ENCODE measurements around the gene GTF3C5. TPM values are rescaled to one million over a fixed set of nuclear protein-coding genes. Genes with fewer than 3 reads are reported as not detected.

The GTF3C5 gene
- polyA plus RNA-seq, 1 of the 3 experiments (the other 2 are of a cell fraction), result 57.3 TPM

- WGBS (ENCODE audit: low lambda C conversion rate), result 94% methylated on average over 6 of the region's 6 CpGs
- Histone ChIP-seq H3K79me2 (ENCODE audit: insufficient read depth) (peaks cover 30% of the 10 kb centered on the region), H3F3A (replicated peaks; ENCODE audit: insufficient read depth) (peaks cover 1% of the 10 kb centered on the region), H3K4me3 (ENCODE audit: low read depth in 2 of 2, low read length in 1 of 2) (no peak overlapping the region), H3K4me2 (no peak overlapping the region), H3K36me3 (replicated peaks in 1 of 2; ENCODE audit: control insufficient read depth in 1 of 2, insufficient read depth in 2 of 2, low read length in 1 of 2) (peaks cover 26 to 54% of the 10 kb centered on the region in 2 experiments), H3K9ac (no peak overlapping the region), H3K9me2 (no peaks in the 10 kb centered on the region), H3K27ac (ENCODE audit: low read depth in 2 of 2, low read length in 1 of 2) (no peak overlapping the region), H3K27me3 (ENCODE audit: insufficient read depth) (no peaks in the 10 kb centered on the region), H3K4me1 (ENCODE audit: control insufficient read depth in 1 of 2, insufficient read depth in 2 of 2, low read depth in 1 of 2, low read length in 1 of 2) (no peaks in the 10 kb centered on the region), H4K20me1 (ENCODE audit: insufficient read depth) (peaks cover 26% of the 10 kb centered on the region), H2AFZ (ENCODE audit: low read depth) (no peak overlapping the region), H3K9me3 (no peaks in the 10 kb centered on the region)
- DNase-seq, result no peak
- TF ChIP-seq USF1 (IDR thresholded peaks at IDR 0.05; ENCODE audit: borderline replicate concordance, low read depth), result no peak
- TF ChIP-seq GABPA (IDR thresholded peaks at IDR 0.05; ENCODE audit: low read depth), result no peak
- no peak for TF ChIP-seq CTCF (IDR thresholded peaks at IDR 0.05)
- no peak for TF ChIP-seq USF2 (IDR thresholded peaks at IDR 0.05; ENCODE audit: borderline replicate concordance, low read depth, low read length)
- TF ChIP-seq TCF12 (IDR thresholded peaks at IDR 0.05), result no peak
- no peak for TF ChIP-seq CHD2 (IDR thresholded peaks at IDR 0.05; ENCODE audit: low read length, partially characterized antibody)
- no peak for TF ChIP-seq POLR2AphosphoS5 (IDR thresholded peaks at IDR 0.05; ENCODE audit: low read depth, low read length)
- TF ChIP-seq SMC3 (IDR thresholded peaks at IDR 0.05; ENCODE audit: low read depth, low read length), result no peak
- no peak for TF ChIP-seq NFIC (IDR thresholded peaks at IDR 0.05; ENCODE audit: borderline replicate concordance)
- TF ChIP-seq RFX5 (IDR thresholded peaks at IDR 0.05; ENCODE audit: low read length), result no peak
- no peak for TF ChIP-seq JUND (IDR thresholded peaks at IDR 0.05)
- no peak for TF ChIP-seq REST (IDR thresholded peaks at IDR 0.05; ENCODE audit: low read depth, low read length)
- no peak for TF ChIP-seq NRF1 (IDR thresholded peaks at IDR 0.05; ENCODE audit: low read depth, low read length)
- TF ChIP-seq MXI1 (IDR thresholded peaks at IDR 0.05; ENCODE audit: low read depth, low read length), result no peak
- TF ChIP-seq EP300 (IDR thresholded peaks at IDR 0.05; ENCODE audit: borderline replicate concordance in 1 of 2, low read depth in 1 of 2, low read length in 1 of 2), result no peak
- TF ChIP-seq FOXM1 (IDR thresholded peaks at IDR 0.05; ENCODE audit: low read depth), result no peak
- no peak for TF ChIP-seq RCOR1 (IDR thresholded peaks at IDR 0.05; ENCODE audit: low read length)
- TF ChIP-seq GATA2 (CRISPR knock-in tag; IDR thresholded peaks at IDR 0.05), result no peak
- ChIA-PET POLR2A (no interaction called here), CTCF (interaction anchor here (0.9 to 9.7 kb wide), 2 partner anchors 22 to 102 kb away, joined by 4 to 109 read pairs; no protein-coding TSS in a partner anchor)
Measured at GRCh38 chr9:133044125-133044524, 13.3 kb downstream of the GTF3C5 start.

Data from SK-N-SH (cell line).